GM20431 (cell line): Measurements from ENCODE around the gene ARR3.
"Not testable (repeated sequence)": the region's sequence is repeated elsewhere in the genome, so short reads cannot be mapped to it uniquely, and the experiment has no call there.

ENCODE experiments used
- in situ Hi-C: fragments of 300-500 bp; cut with MseI, MboI; formaldehyde crosslinking; loops from one replicate; pipeline ENCODE4 v1.15.0; 2020; ENCODE audit warnings: low sequenced_read_pairs; ENCODE audit not compliant: unreplicated experiment

The ARR3 gene

GRCh38 chrX:70268034-70268433 is at the start of gene ARR3:
Gene ARR3, plus strand, starts transcription at chrX:70268334. Its CDS starts 1,052 bp downstream, at chrX:70269386.
- in situ Hi-C loops, result no loop called here

GRCh38 chrX:70219938-70220764 is 48.0 kb upstream of the ARR3 start:
- in situ Hi-C loops, result no loop called here

GRCh38 chrX:70226048-70226447 is 42.1 kb upstream of the ARR3 start:
- in situ Hi-C loops, result no loop called here

- in situ Hi-C loops, result no loop called here
Measured at GRCh38 chrX:70226687-70227086, 41.4 kb upstream of the ARR3 start.

- in situ Hi-C loops, result no loop called here
Measured at GRCh38 chrX:70231666-70232065, 36.5 kb upstream of the ARR3 start.

GRCh38 chrX:70234355-70234754 is 33.8 kb upstream of the ARR3 start, which contains the start of gene AWAT1:
Gene AWAT1, plus strand, starts transcription at chrX:70234655. Its CDS starts 41 bp downstream, at chrX:70234696.
- in situ Hi-C loops, result no loop called here

GRCh38 chrX:70240751-70241150 is 27.4 kb upstream of the ARR3 start:
- in situ Hi-C loops, result no loop called here

GRCh38 chrX:70241501-70241900 is 26.6 kb upstream of the ARR3 start:
- in situ Hi-C loops, result no loop called here

- in situ Hi-C loops, result not testable (repeated sequence)
Measured at GRCh38 chrX:70243601-70244000, 24.5 kb upstream of the ARR3 start.

- in situ Hi-C loops, result no loop called here
Measured at GRCh38 chrX:70244881-70245280, 23.3 kb upstream of the ARR3 start.

GRCh38 chrX:70247252-70247651 is 20.9 kb upstream of the ARR3 start:
- in situ Hi-C loops, result no loop called here

- in situ Hi-C loops, result no loop called here
Measured at GRCh38 chrX:70252491-70252890, 15.6 kb upstream of the ARR3 start.

GRCh38 chrX:70253377-70254062 is 14.6 kb upstream of the ARR3 start:
- in situ Hi-C loops, result no loop called here

GRCh38 chrX:70254063-70254400 is 14.1 kb upstream of the ARR3 start:
- in situ Hi-C loops, result no loop called here

- in situ Hi-C loops, result no loop called here
Measured at GRCh38 chrX:70254909-70255308, 13.2 kb upstream of the ARR3 start.

GRCh38 chrX:70255452-70255851 is 12.7 kb upstream of the ARR3 start:
- in situ Hi-C loops, result no loop called here

GRCh38 chrX:70257423-70258288 is 10.5 kb upstream of the ARR3 start:
- in situ Hi-C loops, result no loop called here

- in situ Hi-C loops, result no loop called here
Measured at GRCh38 chrX:70260104-70260503, 8.0 kb upstream of the ARR3 start, which contains the start of gene P2RY4. Gene P2RY4, minus strand, starts transcription at chrX:70260204. Its CDS starts 580 bp downstream, at chrX:70259624.

GRCh38 chrX:70262952-70263567 is 5.1 kb upstream of the ARR3 start:
- in situ Hi-C loops, result no loop called here

GRCh38 chrX:70264784-70265183 is 3.4 kb upstream of the ARR3 start:
- in situ Hi-C loops, result no loop called here
